HepG2 (cell line): ENCODE measurements around the gene ZBTB25. TPM values are rescaled to one million over a fixed set of nuclear protein-coding genes. Genes with fewer than 3 reads are reported as not detected.

Source experiments
- ADNP ChIP-seq: sonication (generic); formaldehyde crosslinking; IDR thresholded peaks from 2 replicates; pipeline ENCODE4 v1.4.0; 2020; ENCODE audit warnings: missing genetic modification reagents
- ARHGAP35 ChIP-seq: sonication (generic); formaldehyde crosslinking; IDR thresholded peaks from 2 replicates; pipeline ENCODE4 v1.9.0; 2022; ENCODE audit warnings: mild to moderate bottlenecking, inconsistent platforms, moderate library complexity, missing genetic modification reagents, borderline replicate concordance
- CSRNP1 ChIP-seq: sonication (generic); formaldehyde crosslinking; IDR thresholded peaks from 2 replicates; pipeline ENCODE4 v1.8.1; 2023; ENCODE audit warnings: mild to moderate bottlenecking, missing genetic modification reagents
- DPF2 ChIP-seq: sonication (generic); formaldehyde crosslinking; IDR thresholded peaks from 2 replicates; pipeline ENCODE4 v1.4.0; 2020; ENCODE audit warnings: mild to moderate bottlenecking, low read depth, missing genetic modification reagents, borderline replicate concordance
- MTA1 ChIP-seq: sonication (generic); formaldehyde crosslinking; IDR thresholded peaks from 2 replicates; pipeline ENCODE4 v1.4.0; 2020; ENCODE audit warnings: missing genetic modification reagents, mild to moderate bottlenecking, borderline replicate concordance
- NCOR1 ChIP-seq: fragments of 200-600 bp; sonication (generic); IDR thresholded peaks from 2 replicates; pipeline ENCODE4 v1.7.0; 2017; ENCODE audit warnings: antibody characterized with exemption, low read length, borderline replicate concordance
- PHB2 ChIP-seq: fragments of 450-650 bp; IDR thresholded peaks from 2 replicates; pipeline ENCODE4 v1.6.1; 2018; ENCODE audit not compliant: partially characterized antibody
- PRDM15 ChIP-seq: sonication (generic); formaldehyde crosslinking; IDR thresholded peaks from 2 replicates; pipeline ENCODE4 v1.4.0; 2020; ENCODE audit warnings: missing genetic modification reagents
- U2AF1 ChIP-seq: fragments of 200-400 bp; formaldehyde crosslinking; optimal IDR thresholded peaks from 2 replicates; pipeline ENCODE3; 2017; ENCODE audit warnings: mild to moderate bottlenecking, low read depth, low read length
- YEATS2 ChIP-seq: sonication (generic); formaldehyde crosslinking; IDR thresholded peaks from 2 replicates; pipeline ENCODE4 v1.4.0; 2020; ENCODE audit warnings: missing genetic modification reagents, borderline replicate concordance
- ZNF24 ChIP-seq: fragments of 450-650 bp; IDR thresholded peaks from 2 replicates; pipeline ENCODE4 v1.6.1; 2017; ENCODE audit warnings: antibody characterized with exemption, mild to moderate bottlenecking
- ZNF33B ChIP-seq: sonication (generic); formaldehyde crosslinking; IDR thresholded peaks from 2 replicates; pipeline ENCODE4 v1.5.1; 2020; ENCODE audit warnings: mild to moderate bottlenecking, missing genetic modification reagents
- ZNF550 ChIP-seq: sonication (generic); formaldehyde crosslinking; IDR thresholded peaks from 2 replicates; pipeline ENCODE4 v1.4.0; 2020; ENCODE audit warnings: mild to moderate bottlenecking, missing genetic modification reagents, borderline replicate concordance
- ZNF781 ChIP-seq: sonication (generic); formaldehyde crosslinking; IDR thresholded peaks from 2 replicates; pipeline ENCODE4 v1.5.1; 2020; ENCODE audit warnings: borderline replicate concordance, mild to moderate bottlenecking, missing genetic modification reagents; ENCODE audit errors: not compliant biosample characterization
- polyA plus RNA-seq, 8 experiments: library from polyadenylated mRNA; depleted of rRNA in 3 of 8; stranded (reverse) in 7 of 8; unstranded in 1 of 8; fragments of >200 nt; fragmentation: Illumina TruSeq in 4 of 8; extraction: Trizol in 4 of 8; gene quantifications; 2 replicates each; pipeline versions ENCODE4 v1.2.1 to v1.2.3, GENCODE V29; 2011 to 2016; ENCODE audit warnings: low read depth in 4 of 8, missing spikeins in 1 of 8, mixed read lengths in 1 of 8; ENCODE audit not compliant: insufficient read depth in 1 of 8
- total RNA-seq, 5 experiments: library from RNA; depleted of rRNA; stranded (reverse); fragments of >200 nt; fragmentation: Illumina TruSeq; extraction: Trizol; gene quantifications; 2 replicates each; pipeline ENCODE4 v1.2.3, GENCODE V29; 2016; ENCODE audit warnings: low read depth in 1 of 5
- TF ChIP-seq, protein P1 (sequence below): sonication (generic); formaldehyde crosslinking; IDR thresholded peaks from 2 replicates; pipeline ENCODE4 v1.4.0; 2020; ENCODE audit warnings: missing genetic modification reagents

ZBTB25 gene
- total and polyA plus RNA-seq, 2 of the 13 experiments (the other 11 are each of a cell fraction or from before 2014, with no cell fraction given), result 3.5 to 7.6 TPM

GRCh38 chr14:64503434-64504309, at the start of gene ZBTB25 (continued):
- 0 out of 2 replicates have a peak, but pooled peaks have one; percentile 28 for TF ChIP-seq CSRNP1
- TF ChIP-seq ZNF33B (CRISPR knock-in tag), result peak; percentile 2; the same call in 1 of the 2 replicates
- peak; percentile 72; the same call in 1 of the 2 replicates for TF ChIP-seq MTA1 (CRISPR knock-in tag)
- TF ChIP-seq, protein P1, sequence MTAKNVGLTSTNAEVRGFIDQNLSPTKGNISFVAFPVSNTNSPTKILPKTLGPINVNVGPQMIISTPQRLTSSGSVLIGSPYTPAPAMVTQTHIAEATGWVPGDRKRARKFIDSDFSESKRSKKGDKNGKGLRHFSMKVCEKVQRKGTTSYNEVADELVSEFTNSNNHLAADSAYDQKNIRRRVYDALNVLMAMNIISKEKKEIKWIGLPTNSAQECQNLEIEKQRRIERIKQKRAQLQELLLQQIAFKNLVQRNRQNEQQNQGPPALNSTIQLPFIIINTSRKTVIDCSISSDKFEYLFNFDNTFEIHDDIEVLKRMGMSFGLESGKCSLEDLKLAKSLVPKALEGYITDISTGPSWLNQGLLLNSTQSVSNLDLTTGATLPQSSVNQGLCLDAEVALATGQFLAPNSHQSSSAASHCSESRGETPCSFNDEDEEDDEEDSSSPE (CRISPR knock-in tag), result peak; percentile 96
- no peak for TF ChIP-seq ZNF550 (CRISPR knock-in tag)
- no peak for TF ChIP-seq PHB2
- no peak for TF ChIP-seq NCOR1
- no peak; the same call in 1 of the 2 replicates for TF ChIP-seq PRDM15 (CRISPR knock-in tag)
- no peak for TF ChIP-seq ZNF781 (CRISPR knock-in tag)
- no peak; the same call in 1 of the 2 replicates for TF ChIP-seq ARHGAP35
- TF ChIP-seq ZNF24, result no peak
- no peak; the same call in 1 of the 2 replicates for TF ChIP-seq YEATS2
- TF ChIP-seq ADNP (CRISPR knock-in tag), result no peak
- TF ChIP-seq U2AF1, result peak; percentile 85
- 0 out of 2 replicates have a peak, but pooled peaks have one; percentile 31 for TF ChIP-seq DPF2 (CRISPR knock-in tag)
